22Rv1 (cell line): ENCODE data around the gene GHRHR.

ENCODE experiments used
- H3K27ac ChIP-seq: fragments of 450-650 bp; 2 replicates; pipeline ENCODE4 v1.5.1; 2017
- ZFX ChIP-seq: fragments of 450-650 bp; IDR thresholded peaks from 2 replicates; pipeline ENCODE4 v1.6.1; 2017; ENCODE audit warnings: antibody characterized with exemption, borderline replicate concordance
- TF ChIP-seq, protein P1 (sequence below): fragments of 450-650 bp; IDR thresholded peaks from 2 replicates; pipeline ENCODE4 v1.5.1; 2017; ENCODE audit warnings: mild to moderate bottlenecking

Gene GHRHR

DNA sequence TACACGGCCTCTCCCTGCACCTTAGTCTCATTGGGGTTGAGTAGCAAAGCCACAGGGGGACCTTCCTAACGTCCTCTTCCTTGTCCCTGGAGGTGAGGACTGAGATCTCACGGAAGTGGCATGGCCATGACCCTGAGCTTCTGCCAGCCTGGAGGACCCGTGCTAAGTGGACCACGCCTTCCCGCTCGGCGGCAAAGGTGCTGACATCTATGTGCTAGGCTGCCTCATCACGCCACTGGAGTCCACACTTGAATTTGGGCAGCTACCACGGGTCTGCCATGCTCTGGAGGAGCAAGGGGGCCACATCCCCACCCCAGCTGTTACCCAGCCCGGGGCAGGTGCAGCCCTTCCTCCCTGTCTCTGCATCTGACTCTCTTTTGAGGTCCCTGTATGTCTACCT, 15.3 kb downstream of the GHRHR start:
- H3K27ac ChIP-seq: no peak overlapping the region
- no peak for TF ChIP-seq ZFX
- TF ChIP-seq, protein P1, sequence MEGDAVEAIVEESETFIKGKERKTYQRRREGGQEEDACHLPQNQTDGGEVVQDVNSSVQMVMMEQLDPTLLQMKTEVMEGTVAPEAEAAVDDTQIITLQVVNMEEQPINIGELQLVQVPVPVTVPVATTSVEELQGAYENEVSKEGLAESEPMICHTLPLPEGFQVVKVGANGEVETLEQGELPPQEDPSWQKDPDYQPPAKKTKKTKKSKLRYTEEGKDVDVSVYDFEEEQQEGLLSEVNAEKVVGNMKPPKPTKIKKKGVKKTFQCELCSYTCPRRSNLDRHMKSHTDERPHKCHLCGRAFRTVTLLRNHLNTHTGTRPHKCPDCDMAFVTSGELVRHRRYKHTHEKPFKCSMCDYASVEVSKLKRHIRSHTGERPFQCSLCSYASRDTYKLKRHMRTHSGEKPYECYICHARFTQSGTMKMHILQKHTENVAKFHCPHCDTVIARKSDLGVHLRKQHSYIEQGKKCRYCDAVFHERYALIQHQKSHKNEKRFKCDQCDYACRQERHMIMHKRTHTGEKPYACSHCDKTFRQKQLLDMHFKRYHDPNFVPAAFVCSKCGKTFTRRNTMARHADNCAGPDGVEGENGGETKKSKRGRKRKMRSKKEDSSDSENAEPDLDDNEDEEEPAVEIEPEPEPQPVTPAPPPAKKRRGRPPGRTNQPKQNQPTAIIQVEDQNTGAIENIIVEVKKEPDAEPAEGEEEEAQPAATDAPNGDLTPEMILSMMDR: no peak

DNA sequence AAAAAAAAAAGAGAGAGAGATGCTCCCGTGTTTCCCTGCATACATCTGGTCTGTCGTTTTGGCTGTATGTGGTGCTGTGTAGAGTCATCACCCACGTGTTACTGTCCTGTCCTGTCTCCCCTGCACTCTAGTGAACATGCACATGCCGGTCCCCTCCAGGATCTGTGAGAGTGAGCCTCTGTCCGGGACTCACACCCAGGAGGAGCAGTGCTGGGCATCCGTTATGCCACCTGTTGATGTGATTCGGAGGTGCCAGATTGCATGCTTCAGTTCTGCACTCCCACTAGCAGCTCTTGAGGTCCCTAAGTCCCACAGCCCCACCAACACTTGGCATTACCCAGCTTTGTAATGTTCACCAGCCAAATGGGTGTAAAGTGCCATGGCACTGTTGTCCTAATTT, 16.4 kb downstream of the GHRHR start:
- TF ChIP-seq, protein P1: no peak
- no peak for TF ChIP-seq ZFX
- no peak overlapping the region for H3K27ac ChIP-seq

DNA sequence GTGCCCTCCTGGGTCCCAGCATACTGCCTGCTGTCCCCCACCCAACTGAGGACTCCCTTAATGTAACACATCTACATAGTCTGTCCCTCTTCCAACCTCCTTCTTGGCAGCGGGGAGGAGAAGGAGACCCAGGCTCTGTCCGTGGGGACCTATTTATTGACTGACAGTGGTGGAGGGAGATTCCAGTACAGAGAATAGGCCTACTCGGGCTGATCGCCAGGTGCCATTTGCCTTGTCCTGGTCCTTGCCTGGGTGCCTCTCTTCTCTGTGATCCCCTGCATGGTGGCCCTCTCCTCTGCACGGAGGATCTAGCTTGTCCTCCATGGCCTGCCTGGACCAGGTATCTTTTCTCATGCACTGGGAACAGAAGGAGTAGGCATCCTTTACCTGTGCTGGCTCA, 17.0 kb downstream of the GHRHR start:
- no peak overlapping the region for H3K27ac ChIP-seq

DNA sequence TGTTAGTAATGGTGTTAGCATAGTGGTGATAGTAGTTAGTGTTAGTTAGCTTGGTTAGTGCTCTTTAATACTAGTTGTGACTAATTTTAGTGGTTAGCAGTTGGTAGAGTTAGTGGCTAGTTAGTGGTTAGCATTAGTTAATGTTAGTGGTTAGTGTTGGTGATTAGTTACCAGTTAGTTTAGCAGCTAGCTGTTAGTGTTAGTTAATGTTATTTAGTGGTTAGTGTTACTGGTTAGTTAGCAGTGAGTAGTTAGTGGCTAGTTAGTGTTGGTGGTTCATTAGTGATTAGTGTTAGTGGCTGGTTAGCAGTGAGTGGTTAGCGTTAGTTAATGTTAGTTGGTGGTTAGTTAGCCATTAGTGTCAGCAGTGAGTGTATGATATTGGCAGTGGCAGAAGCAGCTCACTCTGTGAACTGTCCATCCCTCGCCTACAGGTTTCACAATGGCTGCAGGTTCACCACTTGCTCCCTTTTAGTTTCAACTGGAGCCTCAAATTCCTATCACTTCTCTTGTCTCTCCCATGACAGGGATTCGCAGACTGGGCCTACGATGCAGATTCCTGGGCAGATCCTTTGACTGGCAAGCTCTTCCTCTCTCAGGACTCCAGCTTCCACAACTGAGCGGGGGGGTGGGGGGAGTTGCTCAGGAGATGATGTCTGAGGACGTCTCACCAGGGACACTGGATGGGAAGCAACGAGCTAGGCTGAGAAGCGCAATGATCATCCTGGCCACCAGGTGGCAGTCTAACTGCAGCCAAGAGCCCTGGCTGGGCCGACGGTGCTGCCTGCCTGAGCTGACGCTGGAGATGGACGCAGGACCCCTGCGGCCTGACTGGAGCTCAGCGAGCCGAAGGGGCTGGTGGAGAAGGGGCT, 19.5 kb downstream of the GHRHR start:
- H3K27ac ChIP-seq: no peak overlapping the region
- TF ChIP-seq, protein P1: peak; percentile 98
- no peak for TF ChIP-seq ZFX

More for the DNA sequence above, 17.0 kb downstream of the GHRHR start:
- no peak for TF ChIP-seq ZFX
- TF ChIP-seq, protein P1: no peak

DNA sequence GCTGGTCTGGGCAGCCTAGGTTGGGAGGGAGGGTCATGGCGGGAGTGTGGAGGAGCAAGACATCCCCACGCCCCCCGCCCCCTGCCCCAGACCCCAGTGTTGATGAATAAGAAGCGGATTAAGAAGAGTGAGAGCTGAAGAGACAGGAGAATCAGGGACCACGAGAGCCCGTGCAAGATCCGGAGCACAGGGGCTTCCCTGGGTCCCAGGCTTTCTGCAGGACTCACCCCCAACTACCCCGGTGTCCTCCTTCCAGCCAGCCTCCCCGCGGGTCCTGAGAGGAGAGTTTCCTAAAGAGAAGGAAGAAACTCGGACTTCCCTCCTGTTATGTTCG, 20.1 kb downstream of the GHRHR start:
- TF ChIP-seq, protein P1: peak; percentile 52
- TF ChIP-seq ZFX: no peak
- no peak overlapping the region for H3K27ac ChIP-seq

DNA sequence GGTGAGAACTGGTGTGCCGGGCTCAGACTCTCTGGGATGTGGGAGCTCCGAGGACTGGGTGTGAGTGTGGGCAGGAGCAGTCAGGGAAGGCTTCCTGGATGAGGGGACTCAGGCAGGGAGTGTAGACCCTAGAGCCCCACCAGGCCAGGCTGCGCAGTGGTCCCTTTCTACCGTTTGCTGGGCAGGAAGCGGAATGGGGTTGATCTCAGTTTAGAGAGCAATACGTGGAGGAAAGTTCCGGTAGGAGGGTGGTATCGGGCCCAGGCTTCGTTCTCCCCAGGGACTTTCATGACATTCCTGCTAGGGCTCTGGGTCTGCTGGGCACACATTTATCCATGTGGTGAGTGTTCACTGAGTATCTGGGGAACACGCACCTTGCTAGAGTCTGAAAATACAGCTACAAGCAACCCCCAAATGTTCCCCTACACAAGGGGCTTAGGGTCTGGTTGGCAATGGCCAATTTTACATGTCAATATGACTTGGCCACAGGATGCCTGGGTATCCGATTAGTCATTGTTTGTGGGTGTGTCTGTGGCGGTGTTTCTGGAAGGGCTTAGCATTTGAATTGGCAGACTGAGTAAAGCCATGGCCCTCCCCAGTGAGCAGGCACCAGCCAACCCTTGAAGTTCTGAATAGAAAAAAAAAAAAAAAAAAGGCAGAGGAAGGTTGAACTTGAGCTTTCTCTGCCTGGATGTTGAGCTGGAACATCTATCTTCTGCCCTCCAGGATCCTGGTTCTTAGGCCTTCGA, 20.8 kb downstream of the GHRHR start:
- no peak overlapping the region for H3K27ac ChIP-seq
- TF ChIP-seq, protein P1: no peak
- TF ChIP-seq ZFX: no peak

DNA sequence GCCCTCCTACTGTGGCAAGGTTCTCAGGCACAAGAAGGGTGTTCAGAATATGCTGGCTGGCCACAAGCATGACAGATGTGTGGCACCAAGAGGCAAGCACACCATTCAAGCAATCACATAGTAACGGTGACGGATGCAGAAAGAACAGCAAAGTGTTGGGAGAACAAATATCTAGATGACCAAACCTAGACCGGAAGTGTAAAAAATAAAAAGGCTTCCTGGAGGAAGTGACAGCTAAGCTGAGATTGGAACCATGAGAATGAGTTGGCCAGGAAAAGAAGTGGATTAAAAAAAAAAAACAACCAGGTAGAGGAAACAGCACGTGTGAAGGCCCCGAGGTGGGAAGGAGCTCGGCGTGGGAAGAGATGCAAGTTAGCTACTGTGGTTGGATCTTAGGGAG, 22.0 kb downstream of the GHRHR start:
- H3K27ac ChIP-seq: no peak overlapping the region
- no peak for TF ChIP-seq ZFX
- TF ChIP-seq, protein P1: no peak
